HepG2 (cell line): ENCODE data around the gene CDH1. TPM values are rescaled to one million over a fixed set of nuclear protein-coding genes. Genes with fewer than 3 reads are reported as not detected.

Source experiments
- ATAC-seq: fragments of 200-7000 bp; cut with Tn5 transposase; 3 replicates; pipeline ENCODE4 v1.9.1; 2020; ENCODE audit warnings: mild to moderate bottlenecking, moderate library complexity
- BruUV-seq: library from RNA; stranded (reverse); fragments of 400-500 nt; replicated peaks from 2 replicates; lab custom pipeline; 2021; lab: Mats Ljungman, UMichigan
- CTCF ChIA-PET: fragments of 300-600 bp; formaldehyde crosslinking; extraction: SDS; loops from one replicate; lab custom pipeline; 2021; ENCODE audit warnings: low total read pairs, inconsistent platforms, low intra/inter-chr PET ratio; lab: Yijun Ruan, JAX
- POLR2A ChIA-PET: fragments of 350-600 bp; sonication (Branson Sonifier 250); formaldehyde crosslinking; loops from one replicate; lab custom pipeline; 2020; ENCODE audit warnings: antibody characterized with exemption, inconsistent platforms; lab: Yijun Ruan, JAX
- DNase-seq: peaks from one replicate; pipeline ENCODE4 v3.0.0-alpha.2; 2015; ENCODE audit warnings: low spot score
- FAIRE-seq: peaks from 3 replicates; lab custom pipeline; 2011; peaks lifted over from hg19 to GRCh38; lab: Jason Lieb, UNC
- H2AFZ ChIP-seq: one replicate; pipeline ENCODE4 v1.6.1; 2011; ENCODE audit warnings: low read length, inconsistent platforms
- H3K27ac ChIP-seq: fragments of 300-600 bp; 3 replicates; pipeline ENCODE4 v1.8.0; 2011; ENCODE audit warnings: mixed run types, mild to moderate bottlenecking, mixed read lengths, low read length, inconsistent platforms; ENCODE audit not compliant: insufficient read depth; ENCODE audit errors: extremely low read length
- H3K27me3 ChIP-seq, 2 experiments: fragments of 200-600 bp in 1 of 2; 2 replicates in 1 of 2; 3 replicates in 1 of 2; pipeline versions ENCODE4 v1.6.0 to v1.8.0; 2011; ENCODE audit warnings: low read length in 2 of 2, mild to moderate bottlenecking in 2 of 2, moderate library complexity in 2 of 2, inconsistent platforms in 1 of 2; ENCODE audit not compliant: insufficient read depth in 2 of 2, control insufficient read depth in 1 of 2
- H3K36me3 ChIP-seq, 2 experiments: fragments of 200-600 bp in 1 of 2; replicated peaks in 1 of 2; 2 replicates in 1 of 2; 3 replicates in 1 of 2; pipeline versions ENCODE4 v1.5.1 to v1.8.0; 2011; ENCODE audit warnings: low read length in 2 of 2, inconsistent platforms in 1 of 2; ENCODE audit not compliant: insufficient read depth in 2 of 2, control insufficient read depth in 1 of 2
- H3K4me1 ChIP-seq: 2 replicates; pipeline ENCODE4 v1.5.1; 2012; ENCODE audit warnings: low read length, inconsistent platforms; ENCODE audit not compliant: insufficient read depth
- H3K4me2 ChIP-seq: 2 replicates; pipeline ENCODE4 v1.6.0; 2011; ENCODE audit warnings: low read depth, low read length, inconsistent platforms
- H3K4me3 ChIP-seq, 3 experiments: fragments of 200-600 bp in 1 of 3; sonication (generic), shearing (Covaris generic) in 1 of 3; replicated peaks in 1 of 3; 2 replicates each; pipeline ENCODE4 v1.5.1; 2011 to 2016; ENCODE audit warnings: low read length in 3 of 3, inconsistent platforms in 2 of 3, low read depth in 2 of 3, mild to moderate bottlenecking in 2 of 3, control low read depth in 1 of 3, mixed read lengths in 1 of 3; ENCODE audit not compliant: insufficient read depth in 1 of 3
- H3K79me2 ChIP-seq: one replicate; pipeline ENCODE4 v1.6.1; 2011; ENCODE audit warnings: low read length, inconsistent platforms; ENCODE audit not compliant: insufficient read depth
- H3K9ac ChIP-seq: 2 replicates; pipeline ENCODE4 v1.6.0; 2011; ENCODE audit warnings: mild to moderate bottlenecking, low read depth, low read length, inconsistent platforms; ENCODE audit not compliant: insufficient read depth
- H3K9me3 ChIP-seq: 2 replicates; pipeline ENCODE4 v1.5.1; 2012; ENCODE audit warnings: mild to moderate bottlenecking, low read length
- H4K20me1 ChIP-seq: 2 replicates; pipeline ENCODE4 v1.6.0; 2011; ENCODE audit warnings: inconsistent platforms, mild to moderate bottlenecking, low read length, moderate library complexity; ENCODE audit not compliant: insufficient read depth
- CREBL2 ChIP-seq: sonication (generic); formaldehyde crosslinking; IDR thresholded peaks from 2 replicates; pipeline ENCODE4 v1.8.1; 2023; ENCODE audit warnings: missing genetic modification reagents, mild to moderate bottlenecking, borderline replicate concordance
- ERF ChIP-seq: IDR thresholded peaks from 2 replicates; pipeline ENCODE4 v1.6.1; 2018; ENCODE audit warnings: missing biosample characterization, missing genetic modification reagents
- ISL2 ChIP-seq: sonication (generic); formaldehyde crosslinking; IDR thresholded peaks from 2 replicates; pipeline ENCODE4 v1.5.0; 2020; ENCODE audit warnings: missing genetic modification reagents
- ISX ChIP-seq: sonication (generic); formaldehyde crosslinking; conservative IDR thresholded peaks from 2 replicates; pipeline ENCODE4 v1.5.0; 2020; ENCODE audit warnings: missing genetic modification reagents
- LBX2 ChIP-seq: sonication (generic); formaldehyde crosslinking; IDR thresholded peaks from 2 replicates; pipeline ENCODE4 v1.5.0; 2020; ENCODE audit warnings: missing genetic modification reagents, mild to moderate bottlenecking, borderline replicate concordance
- MBD4 ChIP-seq: IDR thresholded peaks from 2 replicates; pipeline ENCODE4 v1.6.1; 2012; ENCODE audit warnings: low read length, inconsistent platforms, borderline replicate concordance
- MED13 ChIP-seq: sonication (generic); formaldehyde crosslinking; IDR thresholded peaks from 2 replicates; pipeline ENCODE4 v1.5.0; 2020; ENCODE audit warnings: missing genetic modification reagents
- MTF2 ChIP-seq: sonication (generic); formaldehyde crosslinking; IDR thresholded peaks from 2 replicates; pipeline ENCODE4 v1.5.0; 2020; ENCODE audit warnings: missing genetic modification reagents, borderline replicate concordance
- PBX3 ChIP-seq: sonication (generic); formaldehyde crosslinking; IDR thresholded peaks from 2 replicates; pipeline ENCODE4 v1.8.1; 2023; ENCODE audit warnings: missing genetic modification reagents, inconsistent platforms, borderline replicate concordance
- SMAD3 ChIP-seq: sonication (generic); formaldehyde crosslinking; IDR thresholded peaks from 2 replicates; pipeline ENCODE4 v1.4.0; 2020; ENCODE audit warnings: missing genetic modification reagents
- ZIK1 ChIP-seq: sonication (generic); formaldehyde crosslinking; IDR thresholded peaks from 2 replicates; pipeline ENCODE4 v1.5.0; 2020; ENCODE audit warnings: mild to moderate bottlenecking, low read depth, missing genetic modification reagents, borderline replicate concordance
- ZMAT3 ChIP-seq: sonication (generic); formaldehyde crosslinking; conservative IDR thresholded peaks from 2 replicates; pipeline ENCODE4 v1.7.0; 2021; ENCODE audit warnings: missing genetic modification reagents
- ZNF367 ChIP-seq: sonication (generic); formaldehyde crosslinking; IDR thresholded peaks from 2 replicates; pipeline ENCODE4 v1.4.0; 2020; ENCODE audit warnings: missing genetic modification reagents, borderline replicate concordance
- ZNF569 ChIP-seq: sonication (generic); formaldehyde crosslinking; IDR thresholded peaks from 2 replicates; pipeline ENCODE4 v1.5.0; 2020; ENCODE audit warnings: mild to moderate bottlenecking, missing genetic modification reagents, moderate library complexity, borderline replicate concordance
- ZNF737 ChIP-seq: sonication (generic); formaldehyde crosslinking; IDR thresholded peaks from 2 replicates; pipeline ENCODE4 v1.5.0; 2020; ENCODE audit warnings: missing genetic modification reagents, mild to moderate bottlenecking, borderline replicate concordance
- ZNF879 ChIP-seq: sonication (generic); formaldehyde crosslinking; IDR thresholded peaks from 2 replicates; pipeline ENCODE4 v1.8.1; 2023; ENCODE audit warnings: missing genetic modification reagents
- WGBS: methylation state at CpG from one replicate; pipeline ENCODE4 v1.1.6; 2017; ENCODE audit warnings: low lambda C conversion rate; 5-methylcytosine and 5-hydroxymethylcytosine counted together
- in situ Hi-C: cut with HindIII; loops from 2 replicates; pipeline ENCODE4 v1.10.0; 2017; ENCODE audit warnings: low pct_unique_long_range_greater_than_20kb; ENCODE audit not compliant: extremely low pct_ligation_motif_present
- intact Hi-C: fragments of 100-400 bp; cut with micrococcal nuclease; formaldehyde crosslinking; loops from one replicate; pipeline ENCODE4 v1.10.0; 2022; ENCODE audit not compliant: unreplicated experiment
- polyA plus RNA-seq, 8 experiments: library from polyadenylated mRNA; depleted of rRNA in 3 of 8; stranded (reverse) in 7 of 8; unstranded in 1 of 8; fragments of >200 nt; fragmentation: Illumina TruSeq in 4 of 8; extraction: Trizol in 4 of 8; gene quantifications; 2 replicates each; pipeline versions ENCODE4 v1.2.1 to v1.2.3, GENCODE V29; 2011 to 2016; ENCODE audit warnings: low read depth in 4 of 8, missing spikeins in 1 of 8, mixed read lengths in 1 of 8; ENCODE audit not compliant: insufficient read depth in 1 of 8
- total RNA-seq, 5 experiments: library from RNA; depleted of rRNA; stranded (reverse); fragments of >200 nt; fragmentation: Illumina TruSeq; extraction: Trizol; gene quantifications; 2 replicates each; pipeline ENCODE4 v1.2.3, GENCODE V29; 2016; ENCODE audit warnings: low read depth in 1 of 5

Gene CDH1
- total and polyA plus RNA-seq, 2 of the 13 experiments (the other 11 are each of a cell fraction or from before 2014, with no cell fraction given): 0.95 to 9.8 TPM

GRCh38 chr16:68806981-68807380 lies 69.9 kb downstream of the CDH1 start:
- Histone ChIP-seq H2AFZ (no peak overlapping the region), H3K36me3 (no peaks in the 10 kb centered on the region), H3K79me2 (no peaks in the 10 kb centered on the region), H3K9ac (no peak overlapping the region), H3K9me3 (no peaks in the 10 kb centered on the region), H3K4me2 (no peak overlapping the region), H3K4me1 (peaks cover 5% of the 10 kb centered on the region), H3K27ac (no peak overlapping the region), H3K27me3 (no peaks in the 10 kb centered on the region), H4K20me1 (no peaks in the 10 kb centered on the region), H3K4me3 (no peak overlapping the region)
- intact Hi-C loops: no loop called here
- ChIA-PET CTCF (no interaction called here), POLR2A (no interaction called here)
- FAIRE-seq: no peak
- WGBS: 64% methylated on average over 1 of the region's 1 CpG
- ATAC-seq: no peak
- in situ Hi-C loops: no loop called here
- BruUV-seq: no TSS peak
- no peak for TF ChIP-seq LBX2 (CRISPR knock-in tag)
- no peak for TF ChIP-seq ZNF737 (CRISPR knock-in tag)
- no peak for TF ChIP-seq ISL2 (CRISPR knock-in tag)
- no peak for TF ChIP-seq SMAD3
- TF ChIP-seq ZNF879 (CRISPR knock-in tag): no peak
- TF ChIP-seq ZNF367 (CRISPR knock-in tag): no peak
- TF ChIP-seq ZNF569 (CRISPR knock-in tag): no peak
- no peak for TF ChIP-seq MBD4
- no peak for TF ChIP-seq PBX3
- no peak for TF ChIP-seq ZMAT3 (CRISPR knock-in tag)
- no peak for TF ChIP-seq ZIK1 (CRISPR knock-in tag)
- TF ChIP-seq CREBL2 (CRISPR knock-in tag): no peak
- no peak for TF ChIP-seq ISX
- TF ChIP-seq MTF2 (CRISPR knock-in tag): no peak
- no peak for TF ChIP-seq MED13 (CRISPR knock-in tag)
- TF ChIP-seq ERF (CRISPR knock-in tag): no peak
- DNase-seq: no peak
